ENCODE results near the gene SYT13. TPM values are rescaled to one million over a fixed set of nuclear protein-coding genes. Genes with fewer than 3 reads are reported as not detected.

SYT13 gene
- total RNA-seq, 2 donors from 2014 or later, result 23.4 to 31.5 TPM

- no peaks in the 10 kb centered on the region for H3K36me3 ChIP-seq
- H3K27me3 ChIP-seq, result no peaks in the 10 kb centered on the region
- no peak for DNase-seq
- TF ChIP-seq CTCF (IDR thresholded peaks at IDR 0.05), result no peak
- H3K27ac ChIP-seq, result no peak overlapping the region
- intact Hi-C loops (cut with DNase I), result no loop called here
- H3K4me3 ChIP-seq, result no peak overlapping the region
- H3K9ac ChIP-seq (ENCODE audit: low read depth in 2 of 2, low read length in 2 of 2), result no peak overlapping the region
- H3K9me3 ChIP-seq, result no peaks in the 10 kb centered on the region
- no peaks in the 10 kb centered on the region for H3K4me1 ChIP-seq
Observed at GRCh38 chr11:45320371-45320770, 34.2 kb upstream of the SYT13 start.

- H3K36me3 ChIP-seq, result no peaks in the 10 kb centered on the region
- no peak overlapping the region for H3K4me3 ChIP-seq
- no peaks in the 10 kb centered on the region for H3K9me3 ChIP-seq
- TF ChIP-seq CTCF (IDR thresholded peaks at IDR 0.05), result no peak
- H3K27me3 ChIP-seq, result no peaks in the 10 kb centered on the region
- H3K4me1 ChIP-seq, result no peaks in the 10 kb centered on the region
- intact Hi-C loops (cut with DNase I), result no loop called here
- no peak overlapping the region for H3K27ac ChIP-seq
- DNase-seq, result no peak
- no peak overlapping the region for H3K9ac ChIP-seq (ENCODE audit: low read depth in 2 of 2, low read length in 2 of 2)
Observed at GRCh38 chr11:45319077-45319476, 32.9 kb upstream of the SYT13 start.

GRCh38 chr11:45318516-45318915 lies 32.4 kb upstream of the SYT13 start:
- no peak for DNase-seq
- H3K27me3 ChIP-seq, result no peaks in the 10 kb centered on the region
- no peak overlapping the region for H3K4me3 ChIP-seq
- no peak for TF ChIP-seq CTCF (IDR thresholded peaks at IDR 0.05)
- H3K9ac ChIP-seq (ENCODE audit: low read depth in 2 of 2, low read length in 2 of 2), result no peak overlapping the region
- no peaks in the 10 kb centered on the region for H3K4me1 ChIP-seq
- no peak overlapping the region for H3K27ac ChIP-seq
- intact Hi-C loops (cut with DNase I), result no loop called here
- H3K9me3 ChIP-seq, result no peaks in the 10 kb centered on the region
- H3K36me3 ChIP-seq, result no peaks in the 10 kb centered on the region

- H3K4me1 ChIP-seq, result no peaks in the 10 kb centered on the region
- H3K27ac ChIP-seq, result no peak overlapping the region
- H3K27me3 ChIP-seq, result no peaks in the 10 kb centered on the region
- TF ChIP-seq CTCF (IDR thresholded peaks at IDR 0.05), result no peak
- no peak overlapping the region for H3K9ac ChIP-seq (ENCODE audit: low read depth in 2 of 2, low read length in 2 of 2)
- no peak for DNase-seq
- intact Hi-C loops (cut with DNase I), result no loop called here
- H3K4me3 ChIP-seq, result no peak overlapping the region
- no peaks in the 10 kb centered on the region for H3K9me3 ChIP-seq
- no peaks in the 10 kb centered on the region for H3K36me3 ChIP-seq
Observed at GRCh38 chr11:45316258-45316657, 30.1 kb upstream of the SYT13 start.

- H3K9ac ChIP-seq (ENCODE audit: low read depth in 2 of 2, low read length in 2 of 2), result no peak overlapping the region
- no peak for DNase-seq
- intact Hi-C loops (cut with DNase I), result no loop called here
- no peak for TF ChIP-seq CTCF (IDR thresholded peaks at IDR 0.05)
- H3K36me3 ChIP-seq, result no peaks in the 10 kb centered on the region
- no peak overlapping the region for H3K4me3 ChIP-seq
- no peaks in the 10 kb centered on the region for H3K27me3 ChIP-seq
- H3K4me1 ChIP-seq, result no peaks in the 10 kb centered on the region
- H3K27ac ChIP-seq, result no peak overlapping the region
- H3K9me3 ChIP-seq, result no peaks in the 10 kb centered on the region
Observed at GRCh38 chr11:45314900-45315299, 28.8 kb upstream of the SYT13 start.
